SU-DHL-6 (cell line): ENCODE data around the gene PM20D1.

Experiments
- CTCF ChIP-seq: fragments of 200-600 bp; sonication (generic); IDR thresholded peaks from one replicate; pipeline ENCODE4 v1.5.1; 2017; ENCODE audit warnings: antibody characterized with exemption, mild to moderate bottlenecking, low read length, moderate library complexity; ENCODE audit not compliant: insufficient read depth, poor library complexity, severe bottlenecking
- EZH2phosphoT487 ChIP-seq: fragments of 200-600 bp; sonication (generic), shearing (Covaris generic); conservative IDR thresholded peaks from 2 replicates; pipeline ENCODE4 v1.6.1; 2018; ENCODE audit warnings: mild to moderate bottlenecking, antibody characterized with exemption, low read length, moderate library complexity, mixed read lengths

GRCh38 chr1:205797168-205797567 lies 52.8 kb downstream of the PM20D1 start:
- TF ChIP-seq CTCF: no peak
- no peak for TF ChIP-seq EZH2phosphoT487
